G401 (cell line): ENCODE results near the gene OR4N2. TPM values are rescaled to one million over a fixed set of nuclear protein-coding genes. Genes with fewer than 3 reads are reported as not detected.
A peak's percentile ranks its signal among the peaks of the same experiment; 100 is the strongest.
"Not testable (repeated sequence)": the region's sequence is repeated elsewhere in the genome, so short reads cannot be mapped to it uniquely, and the experiment has no call there.

Experiments used
- DNase-seq: peaks from one replicate; pipeline ENCODE4 v3.0.0-alpha.2; 2015; ENCODE audit warnings: low spot score
- in situ Hi-C: cut with HindIII; loops from 2 replicates; pipeline ENCODE4 v1.10.0; 2016; ENCODE audit warnings: low sequenced_read_pairs, mixed read lengths
- total RNA-seq: library from RNA; depleted of rRNA; stranded (reverse); fragments of >200 nt; shearing (Covaris generic); gene quantifications from 2 replicates; pipeline ENCODE4 v1.2.3, GENCODE V29; 2014; rRNA removed

OR4N2 gene, protein sequence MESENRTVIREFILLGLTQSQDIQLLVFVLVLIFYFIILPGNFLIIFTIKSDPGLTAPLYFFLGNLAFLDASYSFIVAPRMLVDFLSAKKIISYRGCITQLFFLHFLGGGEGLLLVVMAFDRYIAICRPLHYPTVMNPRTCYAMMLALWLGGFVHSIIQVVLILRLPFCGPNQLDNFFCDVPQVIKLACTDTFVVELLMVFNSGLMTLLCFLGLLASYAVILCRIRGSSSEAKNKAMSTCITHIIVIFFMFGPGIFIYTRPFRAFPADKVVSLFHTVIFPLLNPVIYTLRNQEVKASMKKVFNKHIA
- not detected in 2 replicates for total RNA-seq

DNA sequence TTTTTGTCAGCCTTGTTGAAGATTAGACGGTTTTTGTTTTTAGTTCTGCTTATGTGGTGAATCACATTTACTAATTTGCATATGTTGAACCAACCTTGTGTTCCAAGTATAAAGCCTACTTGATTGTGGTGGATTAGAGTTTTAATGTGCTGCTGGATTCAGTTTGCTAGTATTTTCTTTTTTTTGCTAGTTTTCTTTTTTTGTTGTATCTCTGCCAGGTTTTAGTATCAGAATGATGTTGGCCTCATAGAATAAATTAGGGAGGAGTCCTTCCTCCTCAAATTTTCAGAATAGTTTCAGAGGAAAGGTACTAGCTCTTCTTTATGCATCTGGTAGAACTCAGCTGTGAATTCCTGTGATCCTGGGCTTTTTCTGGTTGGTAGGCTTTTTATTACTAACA lies at the start of gene OR4N2:
TSS of gene OR4N2 (plus strand) at position 301 of the 400 bp plus-strand sequence. CDS start 23,679 bp downstream, outside the sequence.
- DNase-seq, in situ Hi-C loops: not testable (repeated sequence)

DNA sequence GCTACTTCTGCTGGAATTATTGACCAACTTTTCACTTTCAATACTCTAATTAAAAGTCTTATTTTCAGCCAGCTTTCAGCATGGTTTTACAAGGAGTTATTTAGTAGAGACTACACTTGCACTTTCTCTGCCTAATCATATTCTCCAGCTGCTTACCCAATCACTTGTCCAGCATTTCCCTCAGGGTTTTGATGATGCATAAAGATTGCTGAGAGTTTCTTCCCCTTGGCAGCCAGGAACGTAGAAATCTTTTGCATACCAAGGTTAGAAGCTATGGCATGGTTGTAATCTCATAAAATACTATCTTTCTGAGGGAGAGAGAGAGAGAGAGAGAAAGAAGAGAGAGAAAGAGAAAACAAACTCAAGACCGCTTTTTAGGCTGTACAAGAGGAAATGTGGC lies 49.4 kb upstream of the OR4N2 start:
- in situ Hi-C loops, result no loop called here
- DNase-seq, result no peak

- DNase-seq, in situ Hi-C loops: not testable (repeated sequence)
Measured at GRCh38 chr14:19771491-19771890, 32.1 kb upstream of the OR4N2 start.

- in situ Hi-C loops, result no loop called here
- DNase-seq, result no peak
Measured at GRCh38 chr14:19771895-19772430, 31.6 kb upstream of the OR4N2 start.

- DNase-seq, in situ Hi-C loops: not testable (repeated sequence)
Measured at GRCh38 chr14:19772454-19772853, 31.1 kb upstream of the OR4N2 start.

GRCh38 chr14:19773204-19773603 lies 30.4 kb upstream of the OR4N2 start, which contains the start of gene OR4M1:
TSS of gene OR4M1 (plus strand) at chr14:19773504. CDS start at chr14:19780323, 6,819 bp downstream.
- in situ Hi-C loops, DNase-seq: not testable (repeated sequence)

DNA sequence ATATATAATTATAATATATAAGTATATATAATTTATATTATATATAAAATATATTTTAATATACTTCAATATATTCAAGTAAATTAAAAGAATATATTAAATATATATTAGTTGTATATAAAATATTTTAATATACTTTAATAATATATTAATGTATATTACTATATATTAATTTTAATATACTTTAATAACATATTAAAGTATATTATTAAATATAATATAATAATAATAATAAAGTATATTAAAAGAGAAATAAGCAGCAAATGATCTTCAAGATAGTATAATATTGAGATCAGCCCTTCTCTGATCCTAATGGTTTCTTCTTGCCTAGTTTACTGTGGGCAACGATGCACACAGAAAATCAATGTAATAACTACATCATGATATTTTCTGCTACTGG lies 28.0 kb upstream of the OR4N2 start:
- no peak for DNase-seq
- in situ Hi-C loops, result no loop called here

DNA sequence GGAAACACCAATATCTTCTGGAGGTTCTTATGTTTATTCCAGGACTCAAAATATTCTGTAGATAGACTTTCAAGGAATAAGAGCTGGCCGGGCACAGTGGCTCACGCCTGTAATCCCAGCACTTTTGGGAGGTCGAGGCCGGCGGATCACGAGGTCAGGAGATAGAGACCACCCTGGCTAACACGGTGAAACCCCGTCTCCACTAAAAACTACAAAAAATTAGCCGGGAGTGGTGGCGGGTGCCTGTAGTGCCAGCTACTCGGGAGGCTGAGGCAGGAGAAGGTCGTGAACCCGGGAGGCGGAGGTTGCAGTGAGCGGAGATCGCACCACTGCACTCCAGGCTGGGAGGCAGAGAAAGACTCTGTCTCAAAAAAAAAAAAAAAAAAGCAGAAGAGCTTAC lies 17.7 kb upstream of the OR4N2 start:
- in situ Hi-C loops, DNase-seq: not testable (repeated sequence)

DNA sequence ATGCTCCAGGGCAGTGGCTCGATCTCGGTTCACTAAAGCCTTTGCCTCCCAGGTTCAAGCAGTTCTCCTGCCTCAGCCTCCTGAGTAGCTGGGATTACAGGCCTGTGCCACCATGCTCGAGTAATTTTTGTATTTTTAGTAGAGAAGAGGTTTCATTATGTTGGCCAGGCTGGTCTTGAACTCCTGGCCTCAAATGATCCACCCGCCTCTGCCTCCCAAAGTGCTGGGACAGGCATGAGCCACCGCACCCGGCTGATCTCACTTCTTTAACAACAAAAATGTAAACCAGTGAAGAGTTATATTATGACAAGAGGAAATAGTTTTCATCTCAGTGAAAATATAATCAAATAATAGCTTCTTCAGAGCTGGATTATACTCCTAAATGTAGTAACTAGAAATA lies 16.3 kb upstream of the OR4N2 start:
- DNase-seq, in situ Hi-C loops: not testable (repeated sequence)

GRCh38 chr14:19788150-19788549 lies 15.4 kb upstream of the OR4N2 start:
- DNase-seq, in situ Hi-C loops: not testable (repeated sequence)

GRCh38 chr14:19796520-19797108 lies 7.0 kb upstream of the OR4N2 start:
- in situ Hi-C loops, result not testable (repeated sequence)
- DNase-seq, result peak; percentile 43

GRCh38 chr14:19799880-19800279 lies 3.7 kb upstream of the OR4N2 start:
- no peak for DNase-seq
- in situ Hi-C loops, result no loop called here

- DNase-seq, result peak; percentile 7
- in situ Hi-C loops, result no loop called here
Measured at GRCh38 chr14:19800282-19801117, 3.1 kb upstream of the OR4N2 start.

GRCh38 chr14:19801118-19801464 lies 2.5 kb upstream of the OR4N2 start:
- no peak for DNase-seq
- in situ Hi-C loops, result no loop called here

DNA sequence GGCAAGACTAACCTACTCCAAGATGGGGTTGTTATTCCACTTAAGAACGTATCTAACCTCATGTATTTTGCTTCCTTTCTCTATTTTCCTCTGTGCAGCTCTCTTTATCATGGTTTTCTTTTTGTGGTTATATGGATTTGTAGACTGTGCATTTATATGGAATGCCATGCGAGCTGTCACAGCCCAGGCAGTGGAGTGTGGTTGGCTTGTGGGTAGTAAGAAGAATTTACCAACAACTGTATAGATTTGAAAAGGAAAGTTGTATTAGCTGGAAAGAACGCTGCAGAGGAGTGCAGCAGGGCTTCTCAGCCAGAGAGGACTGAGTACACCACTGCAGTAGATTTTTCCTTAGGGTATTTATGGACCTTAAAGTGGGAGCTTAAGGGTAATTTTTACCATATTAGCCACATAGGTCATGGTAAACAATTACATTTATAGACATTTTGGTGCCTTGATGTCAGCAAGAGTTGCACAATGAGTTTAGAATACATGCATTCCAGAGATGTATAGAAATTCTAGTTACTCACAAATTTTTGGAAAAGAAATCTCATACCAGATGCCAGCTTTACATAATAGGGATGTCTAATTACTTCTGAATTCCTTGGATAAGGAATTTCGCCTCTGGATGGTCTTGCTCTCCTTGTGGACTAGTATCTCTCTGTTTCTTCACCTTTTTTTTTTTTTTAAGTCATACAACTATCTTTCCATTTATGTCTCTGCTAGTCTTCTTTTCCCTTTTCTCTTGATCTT lies 9.8 kb downstream of the OR4N2 start:
- DNase-seq, in situ Hi-C loops: not testable (repeated sequence)

DNA sequence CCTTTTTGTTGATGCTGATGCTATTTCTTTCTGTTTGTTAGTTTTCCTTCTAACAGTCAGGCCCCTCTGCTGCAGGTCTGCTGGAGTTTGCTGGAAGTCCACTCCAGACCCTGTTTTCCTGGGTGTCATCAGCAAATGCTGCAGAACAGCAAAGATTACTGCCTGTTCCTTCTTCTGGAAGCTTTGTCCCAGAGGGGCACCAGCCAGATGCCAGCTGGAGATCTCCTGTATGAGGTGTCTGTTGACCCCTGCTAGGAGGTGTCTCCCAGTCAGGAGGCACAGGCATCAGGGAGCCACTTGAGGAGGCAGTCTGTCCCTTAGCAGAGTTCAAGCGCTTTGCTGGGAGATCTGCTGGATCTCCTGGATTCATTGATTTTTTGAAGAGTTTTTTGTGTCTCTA lies 16.3 kb downstream of the OR4N2 start:
- in situ Hi-C loops, result not testable (repeated sequence)

GRCh38 chr14:19821016-19821415 lies 17.4 kb downstream of the OR4N2 start:
- DNase-seq, in situ Hi-C loops: not testable (repeated sequence)

More for the DNA sequence above, 16.3 kb downstream of the OR4N2 start:
- DNase-seq, result not testable (repeated sequence)

DNA sequence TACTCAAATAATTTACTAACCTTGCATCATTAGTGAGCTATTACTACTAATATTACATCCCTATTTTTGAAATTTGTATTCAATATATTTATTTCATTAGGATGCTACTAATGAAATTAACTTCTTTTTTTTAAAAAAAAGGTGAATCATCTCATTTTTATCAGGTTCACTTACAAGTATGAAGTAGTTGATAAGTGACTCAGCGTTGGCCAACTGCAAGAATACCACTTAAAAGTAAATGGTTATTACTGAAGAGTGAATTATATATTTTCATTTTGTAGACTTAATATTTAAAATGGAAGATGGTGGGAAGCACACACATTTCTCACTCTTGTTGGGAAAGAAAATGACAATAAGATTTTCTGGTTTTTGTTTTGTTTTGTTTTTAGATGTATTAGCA lies 19.6 kb downstream of the OR4N2 start:
- in situ Hi-C loops, result no loop called here
- DNase-seq, result no peak

- in situ Hi-C loops, result no loop called here
- no peak for DNase-seq
Measured at GRCh38 chr14:19823765-19824164, 20.2 kb downstream of the OR4N2 start.
